OCI-LY1 (cell line): ENCODE results near the gene ANLN.
"Not testable (repeated sequence)": the region's sequence is repeated elsewhere in the genome, so short reads cannot be mapped to it uniquely, and the experiment has no call there.

Source experiments
- EZH2 ChIP-seq: fragments of 200-600 bp; sonication (generic), shearing (Covaris generic); IDR thresholded peaks from 2 replicates; pipeline ENCODE4 v1.8.0; 2017; ENCODE audit warnings: borderline replicate concordance, mixed run types, mild to moderate bottlenecking, antibody characterized with exemption, low read length, moderate library complexity, mixed read lengths
- TF ChIP-seq, protein P1 (sequence below): fragments of 200-600 bp; sonication (generic), shearing (Covaris generic); IDR thresholded peaks from 2 replicates; pipeline ENCODE4 v1.5.1; 2017; ENCODE audit warnings: mild to moderate bottlenecking, antibody characterized with exemption, low read length, moderate library complexity, mixed read lengths

- TF ChIP-seq, protein P1, sequence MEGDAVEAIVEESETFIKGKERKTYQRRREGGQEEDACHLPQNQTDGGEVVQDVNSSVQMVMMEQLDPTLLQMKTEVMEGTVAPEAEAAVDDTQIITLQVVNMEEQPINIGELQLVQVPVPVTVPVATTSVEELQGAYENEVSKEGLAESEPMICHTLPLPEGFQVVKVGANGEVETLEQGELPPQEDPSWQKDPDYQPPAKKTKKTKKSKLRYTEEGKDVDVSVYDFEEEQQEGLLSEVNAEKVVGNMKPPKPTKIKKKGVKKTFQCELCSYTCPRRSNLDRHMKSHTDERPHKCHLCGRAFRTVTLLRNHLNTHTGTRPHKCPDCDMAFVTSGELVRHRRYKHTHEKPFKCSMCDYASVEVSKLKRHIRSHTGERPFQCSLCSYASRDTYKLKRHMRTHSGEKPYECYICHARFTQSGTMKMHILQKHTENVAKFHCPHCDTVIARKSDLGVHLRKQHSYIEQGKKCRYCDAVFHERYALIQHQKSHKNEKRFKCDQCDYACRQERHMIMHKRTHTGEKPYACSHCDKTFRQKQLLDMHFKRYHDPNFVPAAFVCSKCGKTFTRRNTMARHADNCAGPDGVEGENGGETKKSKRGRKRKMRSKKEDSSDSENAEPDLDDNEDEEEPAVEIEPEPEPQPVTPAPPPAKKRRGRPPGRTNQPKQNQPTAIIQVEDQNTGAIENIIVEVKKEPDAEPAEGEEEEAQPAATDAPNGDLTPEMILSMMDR: not testable (repeated sequence)
- not testable (repeated sequence) for TF ChIP-seq EZH2
Measured at GRCh38 chr7:36497176-36497575, 107.5 kb downstream of the ANLN start.
